Measurements from ENCODE around the gene APELA.

- TF ChIP-seq CTCF (IDR thresholded peaks at IDR 0.05) (no peak), POLR2A (IDR thresholded peaks at IDR 0.05) (no peak)
Observed at GRCh38 chr4:164933244-164933643, 56.3 kb downstream of the APELA start.

All from heart left ventricle (tissue), 13 donors.